B cell (primary cell): ENCODE data around the gene ABCD1. TPM values are rescaled to one million over a fixed set of nuclear protein-coding genes. Genes with fewer than 3 reads are reported as not detected.

Experiments
- ATAC-seq: fragments of 200-7000 bp; cut with Tn5 transposase; one replicate; pipeline ENCODE4 v1.10.0; 2021; ENCODE audit warnings: low read depth, mild to moderate bottlenecking, moderate number of reproducible peaks, moderate library complexity
- CTCF ChIA-PET: fragments of 350-600 bp; sonication (Branson Sonifier 250); formaldehyde crosslinking; loops from one replicate; lab custom pipeline; 2021; ENCODE audit warnings: antibody characterized with exemption, inconsistent platforms; lab: Charles Lee
- POLR2A ChIA-PET: fragments of 350-600 bp; sonication (Branson Sonifier 250); formaldehyde crosslinking; loops from one replicate; lab custom pipeline; 2021; ENCODE audit warnings: antibody characterized with exemption; lab: Charles Lee
- DNase-seq: peaks from one replicate; pipeline ENCODE4 v3.0.0; 2013
- H2AFZ ChIP-seq: 2 replicates; pipeline ENCODE4 v1.6.1; 2012; ENCODE audit warnings: mild to moderate bottlenecking, low read depth, low read length; ENCODE audit not compliant: insufficient read depth, poor library complexity, severe bottlenecking
- H3K27ac ChIP-seq, 2 donors: 1 replicate in 1 of 2; 2 replicates in 1 of 2; pipeline ENCODE4 v1.5.1; 2012 to 2013; ENCODE audit warnings: low read length in 2 of 2, mild to moderate bottlenecking in 2 of 2, moderate library complexity in 1 of 2
- H3K27me3 ChIP-seq, 4 experiments: fragments of 200-600 bp in 1 of 4; sonication (generic) in 1 of 4; replicated peaks in 1 of 4; 1 replicate in 2 of 4; 2 replicates in 2 of 4; pipeline versions ENCODE4 v1.6.1 to v1.7.0; 2013 to 2016; ENCODE audit warnings: low read length in 3 of 4, mild to moderate bottlenecking in 2 of 4, mixed read lengths in 1 of 4, moderate library complexity in 1 of 4; ENCODE audit not compliant: insufficient read depth in 4 of 4, control insufficient read depth in 3 of 4; ENCODE audit errors: control extremely low read depth in 1 of 4
- H3K36me3 ChIP-seq, 2 experiments: replicated peaks in 1 of 2; 1 replicate in 1 of 2; 2 replicates in 1 of 2; pipeline versions ENCODE4 v1.6.1 to v1.7.1; 2013; ENCODE audit warnings: low read length in 1 of 2; ENCODE audit not compliant: insufficient read depth in 2 of 2, control insufficient read depth in 1 of 2; ENCODE audit errors: control extremely low read depth in 1 of 2, extremely low read depth in 1 of 2
- H3K4me1 ChIP-seq, 2 donors: fragments of 200-600 bp in 1 of 2; sonication (generic) in 1 of 2; 1 replicate in 1 of 2; 2 replicates in 1 of 2; pipeline versions ENCODE4 v1.5.1 to v1.6.1; 2013 to 2017; ENCODE audit warnings: low read length in 2 of 2; ENCODE audit not compliant: control insufficient read depth in 2 of 2, insufficient read depth in 2 of 2
- H3K4me2 ChIP-seq: replicated peaks from 2 replicates; pipeline ENCODE3; 2012; ENCODE audit warnings: mild to moderate bottlenecking, low read depth, low read length; ENCODE audit not compliant: poor library complexity, severe bottlenecking
- H3K4me3 ChIP-seq, 5 experiments: fragments of 200-600 bp in 1 of 5; sonication (generic) in 1 of 5; 1 replicate in 3 of 5; 2 replicates in 2 of 5; pipeline versions ENCODE4 v1.5.1 to v1.7.0; 2011 to 2016; ENCODE audit warnings: low read length in 4 of 5, mild to moderate bottlenecking in 4 of 5, low read depth in 2 of 5, control low read depth in 1 of 5, moderate library complexity in 1 of 5; ENCODE audit not compliant: insufficient read depth in 1 of 5; ENCODE audit errors: control extremely low read depth in 1 of 5, extremely low read depth in 1 of 5
- H3K79me2 ChIP-seq: fragments of 200-600 bp; sonication (generic); one replicate; pipeline ENCODE4 v1.6.0; 2016; ENCODE audit warnings: low read length; ENCODE audit not compliant: control insufficient read depth, insufficient read depth
- H3K9ac ChIP-seq: fragments of 200-600 bp; sonication (generic); 2 replicates; pipeline ENCODE4 v1.6.1; 2017; ENCODE audit warnings: mild to moderate bottlenecking, low read length, moderate library complexity
- H3K9me3 ChIP-seq, 3 donors: one replicate each; pipeline versions ENCODE4 v1.6.1 to v1.7.1; 2013; ENCODE audit warnings: low read length in 2 of 3; ENCODE audit not compliant: control insufficient read depth in 2 of 3, insufficient read depth in 1 of 3; ENCODE audit errors: control extremely low read depth in 1 of 3
- H4K20me1 ChIP-seq: 2 replicates; pipeline ENCODE4 v1.6.0; 2012; ENCODE audit warnings: mild to moderate bottlenecking, low read length; ENCODE audit not compliant: insufficient read depth, control insufficient read depth, poor library complexity, severe bottlenecking
- H3K27ac Mint-ChIP-seq: one replicate; pipeline ENCODE4 v1.8.0; 2021; ENCODE audit warnings: mixed read lengths
- H3K27me3 Mint-ChIP-seq: one replicate; pipeline ENCODE4 v1.8.0; 2021; ENCODE audit warnings: mixed read lengths
- H3K4me1 Mint-ChIP-seq: one replicate; pipeline ENCODE4 v1.8.0; 2021; ENCODE audit warnings: mixed read lengths
- H3K4me3 Mint-ChIP-seq: one replicate; pipeline ENCODE4 v1.8.0; 2021; ENCODE audit warnings: mixed read lengths
- H3K9me3 Mint-ChIP-seq: one replicate; pipeline ENCODE4 v1.8.0; 2022; ENCODE audit warnings: mixed read lengths; ENCODE audit not compliant: insufficient read depth
- CTCF ChIP-seq: fragments of 200-600 bp; IDR thresholded peaks from one replicate; pipeline ENCODE4 v1.8.0; 2022; ENCODE audit warnings: antibody characterized with exemption, mild to moderate bottlenecking
- EZH2 ChIP-seq: IDR thresholded peaks from 2 replicates; pipeline ENCODE4 v1.6.1; 2012; ENCODE audit warnings: borderline replicate concordance, low read depth, mild to moderate bottlenecking, moderate library complexity, low read length; ENCODE audit not compliant: insufficient read depth, poor library complexity, severe bottlenecking
- WGBS: methylation state at CpG from one replicate; pipeline ENCODE4 v1.1.5; 2013; ENCODE audit warnings: missing lambda C conversion rate; ENCODE audit not compliant: insufficient coverage; 5-methylcytosine and 5-hydroxymethylcytosine counted together
- intact Hi-C: fragments of 100-400 bp; cut with micrococcal nuclease; formaldehyde crosslinking; loops from one replicate; pipeline ENCODE4 v1.10.0; 2022
- polyA plus RNA-seq: library from polyadenylated mRNA; depleted of rRNA; stranded (reverse); fragments of >200 nt; gene quantifications from 2 replicates; pipeline ENCODE4 v1.2.3, GENCODE V29; 2012
- total RNA-seq, 2 donors: library from RNA; stranded (reverse); fragments of 120-200 nt in 1 of 2; gene quantifications; 1 replicate in 1 of 2; 2 replicates in 1 of 2; pipeline versions ENCODE4 v1.2.3 to v1.2.4, GENCODE V29; 2013 to 2022

Gene ABCD1
- total and polyA plus RNA-seq, 2 donors (not counting 1 experiment from before 2014, with no cell fraction given), result 9.7 to 12.2 TPM

DNA sequence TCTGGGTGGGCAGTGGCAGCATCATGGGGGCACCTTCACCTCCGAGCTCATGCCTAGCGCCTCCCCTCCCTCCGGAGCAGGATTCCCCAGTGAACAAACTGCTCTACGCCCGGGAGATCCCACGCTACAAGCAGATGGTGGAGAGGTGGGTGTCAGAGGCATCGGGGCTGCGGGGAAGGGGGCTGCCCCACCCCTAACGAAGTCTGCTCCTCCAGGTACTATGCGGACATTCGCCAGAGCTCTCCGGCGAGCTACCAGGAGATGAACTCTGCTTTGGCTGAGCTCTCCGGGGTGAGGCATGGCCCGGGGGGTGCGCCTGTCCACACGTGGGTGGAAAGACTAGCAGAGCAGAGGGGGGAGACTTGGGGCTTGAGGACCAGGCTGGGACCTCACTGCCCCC, 53.5 kb downstream of the ABCD1 start:
- Mint-ChIP-seq H3K27me3 (peaks cover 7% of the 10 kb centered on the region), H3K4me1 (peaks cover 4% of the 10 kb centered on the region), H3K27ac (no peak overlapping the region), H3K4me3 (no peak overlapping the region), H3K9me3 (no peaks in the 10 kb centered on the region)
- 75% methylated on average over 8 of the region's 17 CpGs for WGBS
- CTCF ChIA-PET, result interaction anchor here (1.2 kb wide), 1 partner anchor 169 kb away, joined by 3 read pairs; no protein-coding TSS in a partner anchor
- no peaks in the 10 kb centered on the region for H3K36me3 ChIP-seq
- no peaks in the 10 kb centered on the region for H3K4me1 ChIP-seq
- ATAC-seq, result no peak
- peaks cover 0 to 2% (median 0%) of the 10 kb centered on the region in 4 experiments for H3K27me3 ChIP-seq
- H2AFZ ChIP-seq, result no peak overlapping the region
- no peak overlapping the region for H3K27ac ChIP-seq
- no peaks in the 10 kb centered on the region for H3K79me2 ChIP-seq
- POLR2A ChIA-PET, result interaction anchor here (0.6 kb wide), 1 partner anchor 133 kb away, joined by 4 read pairs; no protein-coding TSS in a partner anchor
- intact Hi-C loops, result no loop called here
- no peak overlapping the region for H3K4me2 ChIP-seq
- no peak overlapping the region for H3K4me3 ChIP-seq
- no peaks in the 10 kb centered on the region for H3K9me3 ChIP-seq
- H4K20me1 ChIP-seq, result no peaks in the 10 kb centered on the region
- DNase-seq, result no peak
- H3K9ac ChIP-seq, result no peak overlapping the region
- TF ChIP-seq CTCF, result no peak

- Histone ChIP-seq H2AFZ (no peak overlapping the region), H4K20me1 (no peaks in the 10 kb centered on the region), H3K79me2 (no peaks in the 10 kb centered on the region), H3K4me2 (no peak overlapping the region), H3K9ac (no peak overlapping the region), H3K27me3 (peaks cover 0 to 2% (median 0%) of the 10 kb centered on the region in 4 experiments), H3K36me3 (no peaks in the 10 kb centered on the region), H3K9me3 (no peaks in the 10 kb centered on the region), H3K27ac (no peak overlapping the region), H3K4me1 (no peaks in the 10 kb centered on the region), H3K4me3 (no peak overlapping the region)
- Mint-ChIP-seq H3K4me3 (no peak overlapping the region), H3K4me1 (peaks cover 4% of the 10 kb centered on the region), H3K27ac (no peak overlapping the region), H3K9me3 (no peaks in the 10 kb centered on the region), H3K27me3 (peaks cover 7% of the 10 kb centered on the region)
- intact Hi-C loops, result no loop called here
- ChIA-PET POLR2A (no interaction called here), CTCF (interaction anchor here (1.2 kb wide), 1 partner anchor 168 kb away, joined by 3 read pairs; no protein-coding TSS in a partner anchor)
- WGBS, result 84% methylated on average over 9 of the region's 16 CpGs
- ATAC-seq (no peak), DNase-seq (no peak)
- TF ChIP-seq EZH2, result no peak
- TF ChIP-seq CTCF, result no peak
Observed at GRCh38 chrX:153778684-153779101, 54.0 kb downstream of the ABCD1 start.
